Muscle layer of duodenum (tissue), 2 donors: ENCODE data around the gene VNN1.

Experiments used
- H3K27ac ChIP-seq: one replicate; pipeline ENCODE4 v1.7.0; 2013; ENCODE audit warnings: mild to moderate bottlenecking, low read length
- H3K27me3 ChIP-seq: one replicate; pipeline ENCODE4 v1.7.0; 2013; ENCODE audit warnings: low read depth, mild to moderate bottlenecking, control low read depth, low read length
- H3K36me3 ChIP-seq, 2 donors: one replicate each; pipeline ENCODE4 v1.7.0; 2013; ENCODE audit warnings: low read length in 2 of 2, control low read depth in 1 of 2, mild to moderate bottlenecking in 1 of 2; ENCODE audit not compliant: insufficient read depth in 2 of 2, control insufficient read depth in 1 of 2
- H3K4me1 ChIP-seq, 2 donors: one replicate each; pipeline ENCODE4 v1.7.0; 2013; ENCODE audit warnings: low read length in 2 of 2, mild to moderate bottlenecking in 2 of 2, control low read depth in 1 of 2, moderate library complexity in 1 of 2; ENCODE audit not compliant: insufficient read depth in 2 of 2, control insufficient read depth in 1 of 2
- H3K4me3 ChIP-seq, 2 donors: one replicate each; pipeline ENCODE4 v1.7.0; 2013; ENCODE audit warnings: low read length in 2 of 2, low read depth in 1 of 2, mild to moderate bottlenecking in 1 of 2
- H3K9me3 ChIP-seq, 2 donors: one replicate each; pipeline ENCODE4 v1.7.0; 2013; ENCODE audit warnings: low read length in 2 of 2, control low read depth in 1 of 2, mild to moderate bottlenecking in 1 of 2; ENCODE audit not compliant: control insufficient read depth in 1 of 2
- donor health status: healthy.

Gene VNN1

DNA sequence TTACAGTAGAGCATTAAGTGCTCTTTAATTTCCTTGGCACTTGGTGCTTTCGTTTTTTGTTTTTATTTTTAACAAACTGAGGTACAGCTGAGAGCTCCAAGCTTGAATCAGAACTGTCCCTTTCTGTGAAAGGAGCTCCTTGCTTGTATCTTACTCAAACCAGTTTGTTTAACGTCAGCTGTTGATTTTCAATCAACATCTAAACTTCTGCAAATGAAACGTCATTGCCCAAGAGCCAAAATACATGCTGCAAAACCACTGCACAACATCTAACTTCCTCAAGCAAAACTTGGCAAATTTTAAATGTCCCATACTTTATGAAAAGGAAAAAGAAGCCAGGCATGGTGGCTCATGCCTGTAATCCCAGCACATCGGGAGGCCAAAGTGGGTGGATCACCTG is 28.6 kb upstream of the VNN1 start:
- H3K27ac ChIP-seq: no peak overlapping the region
- no peaks in the 10 kb centered on the region for H3K9me3 ChIP-seq
- no peaks in the 10 kb centered on the region for H3K36me3 ChIP-seq
- no peak overlapping the region for H3K4me3 ChIP-seq
- no peaks in the 10 kb centered on the region for H3K27me3 ChIP-seq
- H3K4me1 ChIP-seq: no peaks in the 10 kb centered on the region

DNA sequence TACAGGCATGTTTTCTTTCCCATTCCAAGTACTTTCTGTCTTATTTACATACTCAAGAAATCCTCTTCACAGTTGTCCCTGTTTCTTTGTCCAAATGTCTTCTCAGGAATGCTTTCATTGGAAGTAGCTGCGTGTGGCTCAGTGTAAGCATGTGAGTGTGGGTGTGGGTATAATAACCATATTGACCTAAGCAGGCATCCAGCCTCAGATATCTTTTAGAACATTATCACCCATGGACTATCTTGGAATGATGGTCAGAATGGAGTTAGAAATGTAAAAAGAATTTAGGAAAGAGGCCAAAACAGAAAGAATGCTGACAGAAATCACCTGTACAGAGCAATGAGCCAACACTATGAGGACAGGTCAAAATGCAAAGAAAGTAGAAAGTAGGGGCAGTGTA is 27.4 kb upstream of the VNN1 start:
- no peaks in the 10 kb centered on the region for H3K4me1 ChIP-seq
- H3K27ac ChIP-seq: no peak overlapping the region
- H3K27me3 ChIP-seq: no peaks in the 10 kb centered on the region
- no peaks in the 10 kb centered on the region for H3K36me3 ChIP-seq
- no peaks in the 10 kb centered on the region for H3K9me3 ChIP-seq
- H3K4me3 ChIP-seq: no peak overlapping the region

DNA sequence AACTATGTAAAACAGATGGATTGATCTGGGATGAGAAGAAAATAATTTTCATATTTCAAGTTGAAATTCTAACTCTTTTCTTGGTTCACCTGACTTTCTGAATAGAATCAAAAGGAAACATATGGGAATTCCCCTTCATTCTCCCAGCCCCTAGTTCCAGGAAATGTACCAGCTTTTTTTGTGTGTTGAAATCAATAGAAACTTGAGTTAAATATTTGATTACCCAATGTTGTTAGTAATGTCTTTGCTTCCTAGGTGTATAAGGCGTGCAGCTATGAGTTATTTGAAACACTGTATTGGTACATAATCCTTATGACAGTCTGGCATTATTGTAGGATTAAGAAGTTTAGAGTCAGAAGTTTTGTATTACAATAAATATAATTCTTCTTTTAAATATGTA is 22.4 kb upstream of the VNN1 start:
- Histone ChIP-seq H3K4me3 (no peak overlapping the region), H3K27ac (no peak overlapping the region), H3K36me3 (no peaks in the 10 kb centered on the region)

DNA sequence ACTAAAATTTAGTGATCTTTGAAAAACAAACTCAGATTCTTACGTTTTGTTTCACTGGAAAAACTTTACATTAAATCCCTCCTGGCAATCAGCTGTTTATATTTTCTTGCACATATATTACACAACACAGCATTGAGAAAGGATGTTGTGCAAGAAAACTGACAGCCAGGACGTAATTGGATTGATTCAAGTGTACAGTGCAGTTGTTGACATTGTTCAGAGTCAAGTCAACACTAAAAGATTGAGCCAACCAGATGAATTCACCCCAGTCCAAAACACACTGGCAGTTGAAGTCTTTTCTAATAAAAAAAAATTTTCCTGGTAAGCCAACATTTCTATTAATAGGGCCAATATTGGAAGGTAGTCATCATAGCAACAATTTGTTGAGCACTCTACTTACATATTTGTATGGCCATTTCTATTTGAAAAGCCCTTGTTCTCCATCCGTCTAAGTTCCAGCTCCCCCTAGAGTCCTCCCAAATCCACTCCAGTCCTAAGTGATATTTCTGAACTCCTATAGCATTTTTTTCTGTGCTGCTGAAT is 20.9 kb upstream of the VNN1 start:
- H3K36me3 ChIP-seq: no peaks in the 10 kb centered on the region
- H3K4me3 ChIP-seq: no peak overlapping the region
- H3K4me1 ChIP-seq: peaks cover 0 to 10% of the 10 kb centered on the region in 2 donors
- H3K27me3 ChIP-seq: no peaks in the 10 kb centered on the region
- H3K9me3 ChIP-seq: no peaks in the 10 kb centered on the region
- no peak overlapping the region for H3K27ac ChIP-seq

More for the DNA sequence above, 22.4 kb upstream of the VNN1 start:
- H3K27me3 ChIP-seq: no peaks in the 10 kb centered on the region
- peaks cover 0 to 7% of the 10 kb centered on the region in 2 donors for H3K4me1 ChIP-seq
- H3K9me3 ChIP-seq: no peaks in the 10 kb centered on the region

DNA sequence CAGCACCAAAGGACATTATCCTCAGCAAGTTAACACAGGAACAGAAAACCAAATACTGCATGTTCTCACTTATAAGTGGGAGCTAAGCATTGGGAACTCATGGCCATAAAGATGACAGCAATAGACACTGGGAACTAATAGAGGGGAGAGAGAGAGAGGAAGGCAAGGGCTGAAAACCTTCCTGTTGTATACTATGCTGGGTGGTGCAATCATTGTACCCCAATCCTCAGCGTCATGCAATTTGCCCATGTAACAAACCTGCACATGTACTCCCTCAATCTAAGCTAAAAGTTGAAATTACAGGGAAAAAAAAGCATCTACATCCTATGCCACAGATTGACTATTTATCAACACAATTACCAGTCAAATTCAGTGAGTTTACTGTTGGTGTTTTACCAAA is 20.0 kb upstream of the VNN1 start:
- peak overlapping the region; percentile 14 for H3K27ac ChIP-seq
- H3K4me3 ChIP-seq: no peak overlapping the region
- no peaks in the 10 kb centered on the region for H3K27me3 ChIP-seq
- peaks cover 0 to 10% of the 10 kb centered on the region in 2 donors for H3K4me1 ChIP-seq
- H3K36me3 ChIP-seq: no peaks in the 10 kb centered on the region
- no peaks in the 10 kb centered on the region for H3K9me3 ChIP-seq

DNA sequence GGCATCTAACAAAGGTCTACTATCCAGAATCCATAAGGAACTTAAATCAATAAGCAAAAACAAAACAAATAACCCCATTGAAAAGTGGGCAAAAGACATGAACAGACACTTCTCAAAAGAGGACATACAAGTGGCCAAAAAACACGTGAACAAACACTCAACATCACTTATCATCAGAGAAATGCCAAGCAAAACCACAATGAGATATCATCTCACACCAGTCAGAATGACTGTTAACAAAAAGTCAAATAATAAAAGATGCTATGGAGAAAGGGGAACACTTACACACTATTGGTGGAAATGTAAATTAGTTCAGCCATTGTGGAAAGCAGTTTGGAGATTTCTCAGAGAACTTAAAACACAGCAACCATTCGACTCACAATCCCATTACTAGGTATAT is 19.4 kb upstream of the VNN1 start:
- Histone ChIP-seq H3K4me3 (no peak overlapping the region), H3K4me1 (peaks cover 0 to 10% of the 10 kb centered on the region in 2 donors), H3K36me3 (no peaks in the 10 kb centered on the region), H3K9me3 (no peaks in the 10 kb centered on the region), H3K27ac (no peak overlapping the region), H3K27me3 (no peaks in the 10 kb centered on the region)

DNA sequence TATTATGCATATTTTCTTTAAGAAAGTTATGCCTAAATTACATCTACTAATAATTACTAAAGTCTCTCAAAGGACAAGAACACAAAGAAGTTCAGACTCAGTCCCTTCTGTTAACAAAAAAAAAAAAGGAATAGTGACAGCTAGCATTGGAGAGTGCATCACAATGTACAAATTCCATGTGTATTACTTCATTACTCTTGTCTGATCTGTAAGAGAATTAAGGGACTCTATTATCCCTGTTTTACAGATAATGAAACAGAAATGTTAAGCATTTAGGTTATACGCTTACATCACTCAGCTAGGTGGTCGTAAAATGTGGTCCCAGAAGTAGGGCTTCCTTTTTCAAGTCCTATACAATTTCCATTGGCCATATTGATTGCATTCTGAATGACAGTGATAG is 17.2 kb upstream of the VNN1 start:
- no peaks in the 10 kb centered on the region for H3K9me3 ChIP-seq
- no peaks in the 10 kb centered on the region for H3K36me3 ChIP-seq
- H3K27me3 ChIP-seq: no peaks in the 10 kb centered on the region
- H3K4me1 ChIP-seq: peaks cover 0 to 10% of the 10 kb centered on the region in 2 donors
- H3K27ac ChIP-seq: no peak overlapping the region
- H3K4me3 ChIP-seq: no peak overlapping the region

DNA sequence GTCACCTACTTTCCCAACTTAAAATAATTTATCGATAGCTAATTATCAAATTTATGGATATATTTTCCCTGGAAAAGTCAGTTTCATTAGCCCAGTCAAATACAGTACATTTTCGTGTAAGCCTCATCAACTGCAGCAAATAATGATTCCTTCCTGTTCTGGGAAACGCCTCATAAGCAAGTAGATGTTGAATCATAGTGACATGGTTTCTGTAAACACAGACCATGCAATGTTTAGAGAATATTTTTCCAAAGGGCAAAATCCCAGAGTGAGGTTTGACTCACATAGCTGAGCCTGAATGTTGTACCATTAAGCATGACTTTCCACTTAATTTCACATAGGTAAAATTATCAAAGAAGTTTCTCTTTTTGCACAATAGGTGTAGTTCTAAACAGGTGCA is 16.7 kb upstream of the VNN1 start:
- H3K4me3 ChIP-seq: no peak overlapping the region
- no peaks in the 10 kb centered on the region for H3K9me3 ChIP-seq
- H3K36me3 ChIP-seq: no peaks in the 10 kb centered on the region
- peak overlapping the region; percentile 11 for H3K27ac ChIP-seq
- peaks cover 0 to 10% of the 10 kb centered on the region in 2 donors for H3K4me1 ChIP-seq
- no peaks in the 10 kb centered on the region for H3K27me3 ChIP-seq

DNA sequence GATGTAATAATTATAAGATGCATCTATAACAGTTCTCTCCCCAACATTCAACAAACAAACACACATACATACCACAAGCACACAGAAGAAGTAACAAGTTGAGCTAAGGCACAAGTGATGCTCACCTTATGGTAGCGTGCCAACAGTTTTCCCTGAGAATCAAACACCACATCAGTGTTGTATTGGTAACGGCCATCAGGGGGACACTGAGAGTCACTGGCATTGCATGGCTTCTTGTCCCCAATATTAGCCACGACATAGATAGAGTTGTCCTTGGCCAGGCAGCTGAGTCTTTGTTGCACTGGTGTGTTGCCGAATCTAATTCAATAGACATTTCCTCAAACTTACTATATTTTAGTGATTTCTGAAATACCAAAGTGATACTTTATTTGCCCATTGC is 14.8 kb upstream of the VNN1 start:
- Histone ChIP-seq H3K27me3 (no peaks in the 10 kb centered on the region), H3K36me3 (no peaks in the 10 kb centered on the region), H3K4me3 (no peak overlapping the region), H3K4me1 (peaks cover 0 to 4% of the 10 kb centered on the region in 2 donors), H3K9me3 (no peaks in the 10 kb centered on the region), H3K27ac (no peak overlapping the region)

DNA sequence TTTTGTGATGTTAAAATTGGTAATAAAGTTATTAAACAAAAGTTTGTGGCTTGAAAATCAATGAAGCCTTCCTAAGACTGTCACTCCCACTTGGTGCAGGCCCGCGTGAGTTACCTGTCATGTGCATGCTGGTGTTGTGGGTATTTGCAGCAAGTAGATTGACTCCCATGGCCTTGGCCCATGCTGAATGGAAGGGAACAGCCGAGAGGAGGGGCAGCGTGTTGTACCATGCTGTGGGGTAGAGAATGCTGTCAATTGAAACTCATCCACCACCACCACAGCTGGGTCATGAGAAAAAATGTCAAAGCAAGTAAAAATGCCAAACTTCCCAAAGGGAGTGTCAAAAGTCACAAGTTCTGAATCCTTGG is 12.7 kb upstream of the VNN1 start:
- no peaks in the 10 kb centered on the region for H3K9me3 ChIP-seq
- no peak overlapping the region for H3K27ac ChIP-seq
- H3K4me3 ChIP-seq: no peak overlapping the region
- no peaks in the 10 kb centered on the region for H3K27me3 ChIP-seq
- H3K36me3 ChIP-seq: no peaks in the 10 kb centered on the region
- peaks cover 0 to 4% of the 10 kb centered on the region in 2 donors for H3K4me1 ChIP-seq

DNA sequence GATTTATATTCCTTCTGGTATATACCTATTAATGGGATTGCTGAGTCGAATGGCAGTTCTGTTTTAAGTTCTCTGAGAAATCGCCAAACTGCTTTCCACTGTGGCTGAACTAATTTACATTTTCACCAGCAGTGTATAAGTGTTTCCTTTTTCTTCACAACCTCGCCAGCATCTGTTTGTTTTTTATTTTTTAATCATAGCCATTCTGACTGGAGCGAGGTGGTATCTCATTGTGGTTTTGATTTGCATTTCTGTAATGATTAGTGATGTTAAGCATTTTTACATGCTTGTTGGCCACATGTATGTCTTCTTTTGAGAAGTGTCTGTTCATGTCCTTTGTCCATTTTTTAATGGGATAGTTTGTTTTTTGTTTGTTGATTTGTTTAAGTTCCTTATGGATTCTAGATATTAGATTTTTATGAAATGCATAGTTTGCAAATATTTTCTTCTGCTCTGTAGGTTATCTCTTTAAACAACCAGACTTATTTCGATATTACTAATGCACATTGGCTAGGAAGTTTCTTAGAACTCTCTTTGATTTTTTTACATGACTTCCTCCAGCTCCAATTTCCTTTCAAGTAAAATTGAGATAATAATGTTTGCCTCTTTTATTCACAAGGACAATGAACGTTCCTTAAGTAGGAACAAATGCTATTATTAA is 12.2 kb upstream of the VNN1 start:
- Histone ChIP-seq H3K27ac (no peak overlapping the region), H3K4me3 (no peak overlapping the region), H3K9me3 (no peaks in the 10 kb centered on the region), H3K4me1 (peaks cover 0 to 1% of the 10 kb centered on the region in 2 donors), H3K27me3 (no peaks in the 10 kb centered on the region), H3K36me3 (no peaks in the 10 kb centered on the region)

DNA sequence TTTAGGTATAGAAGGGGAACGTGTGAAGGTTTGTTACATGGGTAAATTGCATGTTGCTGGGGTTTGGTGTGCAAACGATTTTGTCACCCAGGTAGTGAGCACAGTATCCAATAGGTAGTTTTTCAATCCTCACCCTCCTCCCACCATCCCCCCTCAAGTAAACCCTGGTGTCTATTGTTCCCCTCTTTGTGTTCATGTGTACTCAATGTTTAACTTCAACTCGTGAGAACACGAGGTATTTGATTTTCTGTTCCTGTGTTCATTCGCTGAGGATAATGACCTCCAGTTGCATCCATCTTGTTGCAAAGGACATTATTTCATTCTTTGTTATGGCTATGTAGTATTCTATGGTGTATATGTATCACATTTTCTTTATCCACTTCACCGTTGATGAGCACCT is 11.6 kb upstream of the VNN1 start:
- no peaks in the 10 kb centered on the region for H3K27me3 ChIP-seq
- no peaks in the 10 kb centered on the region for H3K4me1 ChIP-seq
- no peaks in the 10 kb centered on the region for H3K9me3 ChIP-seq
- H3K4me3 ChIP-seq: no peak overlapping the region
- no peak overlapping the region for H3K27ac ChIP-seq
- no peaks in the 10 kb centered on the region for H3K36me3 ChIP-seq
